SH-SY5Y (cell line): ENCODE results near the gene RNLS.

Experiments used
- GATA2 ChIP-seq: IDR thresholded peaks from 2 replicates; pipeline ENCODE4 v1.6.1; 2011; ENCODE audit warnings: mild to moderate bottlenecking, low read depth, low read length
- GATA3 ChIP-seq: IDR thresholded peaks from 2 replicates; pipeline ENCODE4 v1.6.1; 2011; ENCODE audit warnings: low read depth, mild to moderate bottlenecking, low read length, moderate library complexity

DNA sequence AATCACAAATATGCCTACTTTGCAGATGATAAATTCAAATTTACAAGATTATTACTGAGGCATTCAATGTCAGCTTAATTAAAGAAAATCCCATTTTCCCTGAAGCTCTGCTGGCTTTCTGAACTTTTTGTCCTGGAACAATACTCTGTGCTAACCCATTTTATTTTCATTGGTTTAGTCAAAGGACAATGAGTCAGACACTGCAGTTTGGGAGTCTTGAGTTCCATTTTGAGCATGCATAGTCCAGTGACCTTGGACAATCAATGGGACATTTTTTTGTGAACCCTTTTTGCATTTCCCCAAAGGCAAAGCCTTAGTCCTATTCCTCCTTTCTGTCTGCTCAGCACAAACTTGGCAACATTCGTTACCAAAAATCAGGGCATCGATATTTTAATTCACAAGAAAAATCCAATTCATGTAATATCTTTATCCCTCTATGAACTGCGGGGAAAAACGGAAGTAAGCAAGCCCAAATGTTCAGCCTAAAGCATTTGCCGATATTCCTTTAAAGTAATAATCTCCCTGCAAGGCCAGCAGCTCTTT lies 339.8 kb downstream of the RNLS start:
- no peak for TF ChIP-seq GATA3
- no peak for TF ChIP-seq GATA2
